Activated naive CD4-positive, alpha-beta T cell treated with anti-CD3 and anti-CD28 coated beads, Interleukin-2, amount 10 ng/mL, durations not matched to agents 7 days and 5 days (primary cell): ENCODE measurements around the gene UBE3B.

Experiments used
- CTCF ChIA-PET: fragments of 350-600 bp; sonication (Branson Sonifier 250); formaldehyde crosslinking; loops from one replicate; lab custom pipeline; 2021; ENCODE audit warnings: antibody characterized with exemption; lab: Charles Lee
- DNase-seq: peaks from one replicate; pipeline ENCODE4 v3.0.0-alpha.2; 2020
- H3K27ac Mint-ChIP-seq: one replicate; pipeline ENCODE4 v1.8.0; 2021; ENCODE audit warnings: mild to moderate bottlenecking, moderate library complexity, mixed read lengths
- H3K27me3 Mint-ChIP-seq: one replicate; pipeline ENCODE4 v1.8.0; 2021; ENCODE audit warnings: mild to moderate bottlenecking, mixed read lengths
- H3K36me3 Mint-ChIP-seq: one replicate; pipeline ENCODE4 v1.8.0; 2021; ENCODE audit warnings: mixed read lengths
- H3K4me1 Mint-ChIP-seq: one replicate; pipeline ENCODE4 v1.8.0; 2021; ENCODE audit warnings: mixed read lengths
- H3K4me3 Mint-ChIP-seq: one replicate; pipeline ENCODE4 v1.8.0; 2021; ENCODE audit warnings: mild to moderate bottlenecking, moderate library complexity, mixed read lengths
- H3K9me3 Mint-ChIP-seq: one replicate; pipeline ENCODE4 v1.8.0; 2021; ENCODE audit warnings: mixed read lengths

The UBE3B gene

DNA sequence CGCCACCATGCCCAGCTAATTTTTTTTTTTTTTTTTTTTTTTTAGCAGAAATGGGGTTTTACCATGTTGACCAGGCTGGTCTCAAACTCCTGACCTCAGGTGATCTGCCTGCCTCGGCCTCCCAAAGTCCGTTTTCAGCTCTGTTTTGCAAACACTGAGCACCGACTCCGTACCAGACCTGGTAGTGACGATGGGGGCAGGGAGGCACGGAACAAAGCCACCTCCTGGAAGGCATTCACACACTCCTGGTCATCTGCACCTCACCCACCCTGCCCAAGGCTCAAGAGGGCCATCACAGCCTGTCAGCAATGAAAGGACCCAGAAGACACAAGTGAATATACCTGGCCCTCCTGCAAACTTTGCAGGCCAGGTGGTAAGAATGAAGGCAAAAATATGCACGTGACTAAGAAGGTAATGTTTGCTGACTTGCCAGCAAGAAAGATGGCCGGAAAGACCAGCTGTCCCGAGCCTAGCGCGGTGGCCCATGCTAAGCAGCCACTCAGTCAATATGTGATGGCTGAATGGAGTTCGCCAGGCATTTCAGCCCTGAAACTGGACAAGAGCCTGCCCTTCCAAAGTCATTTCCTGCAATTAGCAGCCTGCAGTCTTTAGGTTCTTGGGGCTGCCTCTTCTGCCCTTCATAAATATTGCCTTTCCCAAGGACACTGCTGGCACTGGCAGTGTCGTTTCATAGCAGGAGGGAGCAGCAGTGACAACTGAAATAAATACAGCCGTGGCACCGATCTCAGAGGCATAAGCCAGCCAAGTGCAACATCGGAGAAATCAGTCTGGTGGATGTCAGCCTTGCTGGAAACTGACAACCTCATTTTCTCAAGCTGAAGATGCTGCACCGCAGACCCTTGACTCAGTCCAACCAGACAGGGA is 78.2 kb downstream of the UBE3B start:
- H3K9me3 Mint-ChIP-seq, result no peaks in the 10 kb centered on the region
- DNase-seq, result no peak
- no peak overlapping the region for H3K27ac Mint-ChIP-seq
- H3K4me1 Mint-ChIP-seq, result no peaks in the 10 kb centered on the region
- no peaks in the 10 kb centered on the region for H3K36me3 Mint-ChIP-seq
- CTCF ChIA-PET, result interaction anchor here (0.8 to 1.4 kb wide), 2 partner anchors 10 to 42 kb away, joined by 3 read pairs; no protein-coding TSS in a partner anchor
- peaks cover 20% of the 10 kb centered on the region for H3K27me3 Mint-ChIP-seq
- no peak overlapping the region for H3K4me3 Mint-ChIP-seq

DNA sequence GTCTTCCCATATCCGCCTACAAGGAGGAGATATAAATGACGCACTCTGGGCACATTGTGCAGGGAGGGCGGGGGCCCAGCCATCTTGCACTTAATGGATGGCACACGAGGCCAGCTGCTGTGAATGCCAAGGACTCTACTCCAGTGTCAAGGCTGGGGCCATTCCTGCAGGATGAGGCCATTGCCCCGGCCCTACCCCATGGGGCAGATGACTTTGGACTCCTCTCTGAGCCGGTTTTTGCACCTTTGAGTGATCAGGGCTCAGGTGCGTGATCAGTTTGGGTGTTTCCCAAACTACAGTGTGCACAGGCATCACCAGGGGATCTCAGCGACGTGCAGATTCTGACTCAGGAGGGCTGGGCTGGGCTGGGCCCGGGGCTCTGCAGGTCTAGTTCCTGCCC is 79.8 kb downstream of the UBE3B start:
- H3K27me3 Mint-ChIP-seq, result peaks cover 11% of the 10 kb centered on the region
- CTCF ChIA-PET, result interaction anchor here (0.7 kb wide), 1 partner anchor 62 kb away, joined by 3 read pairs; no protein-coding TSS in a partner anchor
- H3K9me3 Mint-ChIP-seq, result peaks cover 7% of the 10 kb centered on the region
- H3K4me1 Mint-ChIP-seq, result no peaks in the 10 kb centered on the region
- no peak overlapping the region for H3K27ac Mint-ChIP-seq
- H3K4me3 Mint-ChIP-seq, result no peak overlapping the region
- no peak for DNase-seq
- peaks cover 14% of the 10 kb centered on the region for H3K36me3 Mint-ChIP-seq

DNA sequence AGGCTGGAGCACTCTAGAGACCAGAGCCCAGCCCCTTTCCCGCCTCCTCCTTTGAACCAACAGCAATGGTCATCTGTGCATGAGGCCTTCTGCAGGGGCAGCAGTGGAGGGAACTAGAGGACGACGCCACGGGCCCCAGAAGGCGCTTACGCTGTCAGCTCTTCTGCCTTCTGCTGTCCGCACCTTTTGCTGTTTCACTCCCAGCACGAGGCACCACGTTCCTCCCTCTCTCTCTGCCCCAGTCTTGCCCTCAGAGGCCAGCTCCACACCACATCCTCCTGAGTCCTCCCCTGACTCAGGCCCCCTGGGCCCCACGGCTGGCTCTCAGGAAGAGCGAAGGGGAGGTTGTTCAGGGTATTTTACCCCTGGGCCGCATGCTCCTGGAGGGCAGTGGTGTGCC is 80.4 kb downstream of the UBE3B start:
- no peaks in the 10 kb centered on the region for H3K4me1 Mint-ChIP-seq
- peaks cover 11% of the 10 kb centered on the region for H3K9me3 Mint-ChIP-seq
- H3K36me3 Mint-ChIP-seq, result peaks cover 19% of the 10 kb centered on the region
- no peak overlapping the region for H3K27ac Mint-ChIP-seq
- CTCF ChIA-PET, result no interaction called here
- H3K27me3 Mint-ChIP-seq, result peaks cover 7% of the 10 kb centered on the region
- H3K4me3 Mint-ChIP-seq, result no peak overlapping the region
- no peak for DNase-seq

DNA sequence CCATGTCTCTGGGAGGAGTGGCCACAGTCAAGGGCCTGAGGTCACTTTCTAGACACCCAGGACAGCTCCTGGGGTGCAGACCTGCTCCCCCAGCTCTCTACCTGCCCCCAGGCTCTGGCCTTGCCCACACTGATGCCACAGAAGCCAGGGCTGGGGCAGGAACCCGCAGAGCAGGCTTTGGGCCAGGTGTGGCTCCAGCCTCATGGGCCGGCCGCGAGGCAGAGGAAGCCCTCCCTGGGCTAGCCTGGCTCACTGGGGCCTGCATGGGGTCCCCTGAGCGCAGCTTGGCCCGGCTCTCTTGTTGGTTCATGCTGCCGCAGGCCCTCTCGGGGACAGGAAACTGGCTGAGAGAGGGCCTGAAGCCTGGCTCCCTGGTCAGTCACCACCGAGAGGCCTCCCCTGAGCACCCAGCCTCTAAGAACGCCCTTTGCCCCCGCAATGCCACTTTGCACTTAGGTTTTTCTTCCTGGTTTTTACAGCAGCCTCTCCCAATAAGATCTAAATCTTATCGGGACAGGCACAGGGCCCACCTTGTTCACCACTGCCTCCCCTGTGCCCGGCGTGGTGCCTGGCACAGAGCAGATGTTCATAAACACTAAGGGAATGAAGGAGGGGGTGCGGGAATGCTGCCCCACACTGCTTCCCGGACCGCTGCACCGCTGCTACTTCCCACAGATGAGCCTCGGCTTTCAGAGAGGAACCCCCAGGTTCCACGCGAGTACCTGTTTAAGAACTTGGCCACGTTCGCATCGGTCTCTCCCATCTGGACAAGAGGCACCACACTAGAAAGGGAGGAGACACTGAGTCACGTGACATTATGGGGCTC is 81.2 kb downstream of the UBE3B start:
- no peak overlapping the region for H3K27ac Mint-ChIP-seq
- no peaks in the 10 kb centered on the region for H3K27me3 Mint-ChIP-seq
- no peaks in the 10 kb centered on the region for H3K4me1 Mint-ChIP-seq
- H3K4me3 Mint-ChIP-seq, result no peak overlapping the region
- no peak for DNase-seq
- peaks cover 24% of the 10 kb centered on the region for H3K36me3 Mint-ChIP-seq
- peaks cover 11% of the 10 kb centered on the region for H3K9me3 Mint-ChIP-seq
- CTCF ChIA-PET, result no interaction called here

DNA sequence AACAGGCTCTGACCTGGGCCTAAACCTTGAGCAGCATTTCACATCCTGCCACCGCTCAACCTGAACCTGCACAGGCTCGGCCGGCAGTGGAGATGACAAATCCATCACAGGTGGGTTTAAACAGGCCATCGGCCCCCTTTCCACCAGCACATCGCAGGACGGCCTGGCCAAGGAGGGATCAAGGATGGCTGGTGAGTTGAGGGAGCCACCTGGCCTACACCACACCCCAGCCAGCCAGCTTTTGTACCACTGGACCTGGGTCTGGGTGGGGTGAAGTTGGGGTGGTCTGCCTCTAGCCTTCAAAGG is 81.7 kb downstream of the UBE3B start:
- H3K27me3 Mint-ChIP-seq, result no peaks in the 10 kb centered on the region
- no peak for DNase-seq
- H3K9me3 Mint-ChIP-seq, result peaks cover 11% of the 10 kb centered on the region
- H3K4me3 Mint-ChIP-seq, result no peak overlapping the region
- no peak overlapping the region for H3K27ac Mint-ChIP-seq
- CTCF ChIA-PET, result interaction anchor here (1.2 kb wide), 1 partner anchor 15 kb away, joined by 3 read pairs; the partner anchor contains the start of gene MVK
- peaks cover 30% of the 10 kb centered on the region for H3K36me3 Mint-ChIP-seq
- H3K4me1 Mint-ChIP-seq, result no peaks in the 10 kb centered on the region

DNA sequence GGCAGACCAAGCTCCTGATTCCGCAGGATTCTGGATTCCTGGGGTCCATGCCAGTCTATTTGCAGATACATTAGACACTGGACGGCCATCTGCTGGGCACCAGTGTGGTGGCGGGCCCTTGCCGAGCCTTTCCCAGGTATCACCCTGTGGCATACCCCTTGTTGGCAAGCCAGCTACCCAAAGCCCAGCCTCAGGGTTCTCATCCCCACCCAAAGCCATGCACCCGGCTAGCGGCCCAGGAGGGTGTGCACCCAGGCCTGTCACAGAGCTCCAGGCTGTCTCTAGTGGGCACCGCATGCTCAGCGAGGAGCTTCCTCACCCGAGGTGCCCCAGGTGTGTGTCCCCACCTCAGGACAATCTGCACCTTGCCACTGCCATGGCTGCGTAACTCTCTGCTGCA is 82.2 kb downstream of the UBE3B start:
- H3K4me1 Mint-ChIP-seq, result no peaks in the 10 kb centered on the region
- H3K27ac Mint-ChIP-seq, result no peak overlapping the region
- CTCF ChIA-PET, result interaction anchor here (1.2 kb wide), 1 partner anchor 14 kb away, joined by 3 read pairs; the partner anchor contains the start of gene MVK
- peaks cover 11% of the 10 kb centered on the region for H3K9me3 Mint-ChIP-seq
- H3K36me3 Mint-ChIP-seq, result peaks cover 31% of the 10 kb centered on the region
- H3K4me3 Mint-ChIP-seq, result no peak overlapping the region
- DNase-seq, result no peak
- H3K27me3 Mint-ChIP-seq, result no peaks in the 10 kb centered on the region

DNA sequence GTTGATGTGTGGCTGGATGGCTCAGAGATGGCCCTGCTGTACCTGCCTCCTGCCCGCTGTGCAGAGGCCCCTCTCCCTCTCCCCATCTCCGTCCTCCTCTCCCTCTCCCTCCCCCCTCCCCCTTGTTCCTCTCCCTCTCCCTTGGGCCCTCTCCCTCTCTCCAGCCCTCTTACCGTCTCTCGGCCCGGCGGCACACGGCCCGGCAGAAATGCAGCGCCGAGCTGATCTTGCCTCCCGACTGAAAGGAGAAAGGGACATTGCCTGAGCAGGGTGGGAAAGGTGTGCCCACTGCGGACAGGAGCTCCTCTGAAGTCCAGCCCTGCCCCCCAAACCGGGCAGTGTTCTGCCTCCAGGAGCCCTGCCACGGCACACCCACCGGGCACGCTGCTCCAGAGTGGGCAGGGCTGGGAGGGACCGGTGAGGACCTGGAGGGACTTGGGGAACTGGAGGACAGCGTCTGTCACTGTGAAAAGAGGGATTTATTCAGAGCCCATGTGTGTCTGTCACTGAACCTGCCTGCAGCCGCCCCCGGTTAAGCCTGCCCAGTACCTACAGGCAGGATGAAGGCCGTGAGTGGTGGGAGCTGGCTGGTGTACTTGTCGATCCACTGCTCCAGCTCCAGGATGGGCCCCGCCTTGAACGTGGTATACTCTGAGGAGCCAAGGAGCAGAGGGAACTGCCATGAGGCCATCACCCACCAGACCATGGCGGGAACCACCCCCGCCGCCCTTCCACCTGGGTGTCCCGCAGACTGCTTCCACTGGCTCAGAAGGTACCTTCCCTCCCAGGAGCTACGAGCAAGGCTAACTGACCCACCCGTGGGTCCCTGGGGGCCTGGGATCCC is 83.7 kb downstream of the UBE3B start:
- DNase-seq, result no peak
- Mint-ChIP-seq H3K36me3 (peaks cover 36% of the 10 kb centered on the region), H3K9me3 (peaks cover 11% of the 10 kb centered on the region), H3K4me1 (no peaks in the 10 kb centered on the region), H3K4me3 (no peak overlapping the region), H3K27me3 (no peaks in the 10 kb centered on the region), H3K27ac (no peak overlapping the region)
- CTCF ChIA-PET, result no interaction called here

DNA sequence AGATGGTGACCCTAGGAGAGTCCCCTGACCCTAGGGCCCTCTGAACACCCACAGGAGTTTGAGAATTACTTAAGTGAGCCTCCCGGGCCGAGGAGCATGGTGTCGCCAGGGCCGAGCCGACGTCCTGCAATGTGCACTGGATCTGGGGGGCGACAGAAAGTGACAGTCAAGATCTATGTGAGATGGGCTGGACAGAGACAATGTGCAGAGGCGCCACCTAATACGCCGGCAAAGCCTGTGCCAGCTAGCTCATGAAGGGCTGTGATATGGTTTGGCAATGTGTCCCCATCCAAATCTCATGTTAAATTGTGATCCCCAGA is 84.2 kb downstream of the UBE3B start:
- DNase-seq, result no peak
- Mint-ChIP-seq H3K27me3 (no peaks in the 10 kb centered on the region), H3K4me1 (no peaks in the 10 kb centered on the region), H3K27ac (no peak overlapping the region), H3K36me3 (peaks cover 42% of the 10 kb centered on the region), H3K9me3 (peaks cover 11% of the 10 kb centered on the region), H3K4me3 (no peak overlapping the region)
- CTCF ChIA-PET, result no interaction called here

DNA sequence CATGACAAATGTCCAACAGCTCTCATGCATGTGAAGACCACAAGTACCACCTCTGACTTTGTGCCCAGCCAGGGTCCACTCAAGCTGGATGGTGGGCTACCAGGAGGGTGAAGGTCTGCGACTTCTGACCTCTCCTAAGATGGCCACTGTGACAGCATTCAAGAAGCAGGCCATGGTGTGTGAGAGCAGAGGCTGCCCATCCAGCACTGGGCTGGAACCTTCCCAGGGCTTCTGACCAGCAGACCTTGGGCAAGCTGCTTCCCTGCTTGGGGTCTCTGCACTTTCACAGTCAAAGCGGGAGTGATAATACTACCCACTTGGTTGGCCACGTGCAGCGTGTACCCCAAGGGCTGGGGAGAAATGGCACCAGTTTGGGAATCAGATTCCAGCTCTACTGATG is 85.4 kb downstream of the UBE3B start:
- H3K27me3 Mint-ChIP-seq, result no peaks in the 10 kb centered on the region
- H3K4me3 Mint-ChIP-seq, result no peak overlapping the region
- peaks cover 11% of the 10 kb centered on the region for H3K9me3 Mint-ChIP-seq
- CTCF ChIA-PET, result no interaction called here
- no peaks in the 10 kb centered on the region for H3K4me1 Mint-ChIP-seq
- no peak for DNase-seq
- H3K27ac Mint-ChIP-seq, result no peak overlapping the region
- peaks cover 44% of the 10 kb centered on the region for H3K36me3 Mint-ChIP-seq

DNA sequence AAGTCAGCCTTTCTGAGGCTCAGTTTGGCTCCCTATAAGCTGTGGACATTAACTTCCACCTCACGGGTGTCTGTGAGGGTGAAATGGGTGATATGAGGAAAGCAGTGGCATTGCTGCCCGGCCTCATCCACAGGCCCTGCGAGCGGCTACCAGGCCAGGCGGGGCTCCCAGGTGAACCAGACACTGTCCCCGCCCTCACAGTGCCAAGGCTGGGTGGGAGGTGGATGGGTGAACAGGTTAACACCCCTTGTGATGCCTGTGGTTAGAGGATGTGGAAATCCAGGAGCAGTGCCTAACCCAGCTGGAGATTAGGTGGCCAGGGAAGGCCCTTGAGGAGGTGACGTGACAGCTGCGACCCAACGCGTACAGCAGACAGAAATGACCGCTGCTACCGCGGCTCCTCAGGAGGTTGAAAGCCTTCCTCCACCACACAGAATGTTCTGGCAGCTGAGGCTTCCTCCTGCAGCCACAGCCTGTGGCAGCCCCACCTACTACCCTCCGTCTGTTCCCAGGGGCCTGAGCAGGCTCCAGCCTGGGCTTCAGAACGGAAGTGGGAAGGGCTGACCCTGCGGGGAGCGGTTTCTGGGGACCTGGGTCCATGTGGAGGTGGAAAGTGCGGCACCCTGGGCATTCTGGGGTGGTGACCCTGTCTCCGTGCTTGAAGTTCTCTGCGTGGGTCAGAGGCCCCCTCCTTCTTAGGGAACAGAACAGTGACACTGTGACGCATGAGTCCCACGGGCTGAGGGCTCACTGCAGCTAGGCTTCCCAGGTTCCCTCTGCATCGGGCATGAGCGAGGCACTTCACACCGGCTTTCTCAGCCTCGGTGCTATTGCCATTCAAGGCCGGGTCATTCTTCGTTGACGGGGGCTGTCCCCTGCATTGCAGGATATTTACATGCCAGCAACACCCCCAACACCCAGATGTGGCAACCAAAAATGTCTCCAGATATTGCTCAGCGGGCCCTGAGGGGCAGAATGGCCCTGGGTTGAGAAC is 86.2 kb downstream of the UBE3B start:
- Mint-ChIP-seq H3K27me3 (no peaks in the 10 kb centered on the region), H3K4me1 (no peaks in the 10 kb centered on the region), H3K36me3 (peaks cover 44% of the 10 kb centered on the region), H3K4me3 (no peak overlapping the region), H3K9me3 (peaks cover 11% of the 10 kb centered on the region), H3K27ac (no peak overlapping the region)
- DNase-seq, result no peak
- CTCF ChIA-PET, result no interaction called here

DNA sequence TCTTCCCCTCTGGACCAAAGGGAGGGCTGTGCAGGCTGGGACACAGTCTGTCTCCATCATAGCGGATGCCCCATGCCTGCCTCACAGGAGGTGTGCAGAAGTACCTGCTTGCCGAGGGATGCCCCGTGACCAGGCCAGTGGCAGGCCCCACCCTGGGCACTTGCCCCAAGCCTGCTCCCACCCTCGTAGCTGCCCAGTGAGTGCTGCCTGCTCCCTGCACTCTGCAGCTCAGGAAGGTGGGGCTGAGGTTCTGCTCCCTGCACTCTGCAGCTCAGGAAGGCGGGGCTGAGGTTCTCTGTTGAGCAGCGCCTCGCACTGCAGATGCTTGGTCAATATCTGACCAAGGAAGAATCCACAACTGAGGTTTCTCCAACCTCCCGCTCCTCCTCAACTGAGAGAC is 89.0 kb downstream of the UBE3B start:
- DNase-seq, result no peak
- Mint-ChIP-seq H3K4me1 (no peaks in the 10 kb centered on the region), H3K27me3 (no peaks in the 10 kb centered on the region), H3K27ac (no peak overlapping the region), H3K9me3 (peaks cover 11% of the 10 kb centered on the region), H3K4me3 (no peak overlapping the region), H3K36me3 (peaks cover 43% of the 10 kb centered on the region)
- CTCF ChIA-PET, result no interaction called here

DNA sequence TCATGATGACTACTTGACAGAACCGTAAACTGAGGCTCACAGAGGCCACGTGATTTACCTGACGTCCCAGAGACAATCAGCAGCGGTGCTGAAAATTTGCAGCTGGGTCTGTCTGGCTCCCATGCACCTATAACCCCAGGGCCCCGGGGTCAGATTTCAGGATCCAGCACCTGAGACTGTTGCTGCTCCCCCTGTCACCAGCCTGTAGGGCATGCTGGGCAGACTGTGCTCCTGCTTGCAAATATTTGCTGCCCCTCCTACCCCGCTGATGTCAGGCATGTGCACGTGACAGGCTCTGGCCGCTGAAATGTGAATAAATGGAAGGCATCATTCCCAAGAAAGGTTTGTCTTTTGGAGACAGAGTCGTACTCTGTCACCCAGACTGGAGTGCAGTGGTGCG is 89.9 kb downstream of the UBE3B start:
- CTCF ChIA-PET, result interaction anchor here (0.7 kb wide), 1 partner anchor 183 kb away, joined by 3 read pairs; no protein-coding TSS in a partner anchor
- Mint-ChIP-seq H3K36me3 (peaks cover 39% of the 10 kb centered on the region), H3K4me1 (peaks cover 5% of the 10 kb centered on the region), H3K27me3 (no peaks in the 10 kb centered on the region), H3K9me3 (peaks cover 3% of the 10 kb centered on the region), H3K27ac (no peak overlapping the region), H3K4me3 (no peak overlapping the region)
- DNase-seq, result no peak

DNA sequence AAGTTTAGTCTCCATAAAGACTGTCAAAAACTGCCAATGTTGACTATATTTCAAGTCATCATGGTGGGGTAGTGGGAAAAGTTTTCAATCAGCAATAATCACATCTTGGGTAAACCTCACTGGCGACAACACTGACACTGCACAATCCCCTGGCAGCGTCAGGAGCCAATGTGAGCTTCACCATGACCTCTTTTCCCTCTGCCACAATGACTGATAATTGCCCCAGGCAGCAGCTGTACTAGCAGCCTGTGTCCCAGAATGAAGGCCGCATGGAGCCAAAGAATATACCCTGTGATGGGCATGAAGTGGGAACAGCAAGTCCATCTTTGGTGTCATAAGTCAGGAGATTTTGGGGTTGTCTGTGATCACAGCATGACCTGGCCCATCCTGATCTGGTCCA is 90.5 kb downstream of the UBE3B start:
- Mint-ChIP-seq H3K4me3 (no peak overlapping the region), H3K4me1 (peaks cover 12% of the 10 kb centered on the region), H3K27ac (no peak overlapping the region), H3K9me3 (no peaks in the 10 kb centered on the region), H3K27me3 (peaks cover under 1% of the 10 kb centered on the region), H3K36me3 (peaks cover 39% of the 10 kb centered on the region)
- DNase-seq, result no peak
- CTCF ChIA-PET, result interaction anchor here (0.7 kb wide), 1 partner anchor 183 kb away, joined by 3 read pairs; no protein-coding TSS in a partner anchor
